CD4-positive, alpha-beta T cell (primary cell): ENCODE measurements around the gene TMEM108. TPM values are rescaled to one million over a fixed set of nuclear protein-coding genes. Genes with fewer than 3 reads are reported as not detected.

Source experiments
- ATAC-seq: fragments of 200-7000 bp; cut with Tn5 transposase; one replicate; pipeline ENCODE4 v1.10.0; 2022; ENCODE audit warnings: mild to moderate bottlenecking; ENCODE audit not compliant: poor library complexity
- CTCF ChIA-PET: fragments of 350-600 bp; sonication (Branson Sonifier 250); formaldehyde crosslinking; loops from one replicate; lab custom pipeline; 2021; ENCODE audit warnings: antibody characterized with exemption, inconsistent platforms; lab: Charles Lee
- POLR2A ChIA-PET: fragments of 350-600 bp; sonication (Branson Sonifier 250); formaldehyde crosslinking; loops from one replicate; lab custom pipeline; 2021; ENCODE audit warnings: antibody characterized with exemption, inconsistent platforms; lab: Charles Lee
- DNase-seq, 14 experiments: peaks; one replicate each; pipeline ENCODE4 v3.0.0-alpha.2; 2013 to 2020; ENCODE audit warnings: mixed read lengths in 2 of 14
- H3K27ac ChIP-seq, 2 donors: one replicate each; pipeline versions ENCODE4 v1.5.1 to v1.7.0; 2013; ENCODE audit warnings: low read length in 2 of 2, low read depth in 1 of 2, mild to moderate bottlenecking in 1 of 2
- H3K27me3 ChIP-seq, 2 experiments: 1 replicate in 1 of 2; 2 replicates in 1 of 2; pipeline versions ENCODE4 v1.6.1 to v1.7.0; 2013; ENCODE audit warnings: low read length in 2 of 2, control low read depth in 1 of 2, mild to moderate bottlenecking in 1 of 2, moderate library complexity in 1 of 2; ENCODE audit not compliant: insufficient read depth in 2 of 2, control insufficient read depth in 1 of 2
- H3K36me3 ChIP-seq: one replicate; pipeline ENCODE4 v1.6.1; 2013; ENCODE audit warnings: low read length, control low read depth; ENCODE audit not compliant: insufficient read depth
- H3K4me1 ChIP-seq: one replicate; pipeline ENCODE4 v1.6.1; 2013; ENCODE audit warnings: low read length, control low read depth; ENCODE audit not compliant: insufficient read depth
- H3K4me3 ChIP-seq: one replicate; pipeline ENCODE4 v1.5.1; 2013; ENCODE audit warnings: mild to moderate bottlenecking, low read length, moderate library complexity
- H3K9me3 ChIP-seq, 2 experiments: 1 replicate in 1 of 2; 2 replicates in 1 of 2; pipeline versions ENCODE4 v1.6.1 to v1.7.0; 2013; ENCODE audit warnings: low read length in 2 of 2, mild to moderate bottlenecking in 2 of 2, control low read depth in 1 of 2, moderate library complexity in 1 of 2; ENCODE audit not compliant: control insufficient read depth in 1 of 2, insufficient read depth in 1 of 2
- H3K27ac Mint-ChIP-seq: one replicate; pipeline ENCODE4 v1.8.0; 2020; ENCODE audit warnings: mixed read lengths
- H3K27me3 Mint-ChIP-seq: one replicate; pipeline ENCODE4 v1.8.0; 2021; ENCODE audit warnings: mixed read lengths
- H3K36me3 Mint-ChIP-seq: one replicate; pipeline ENCODE4 v1.8.0; 2021; ENCODE audit warnings: low read depth, mixed read lengths
- H3K4me1 Mint-ChIP-seq: one replicate; pipeline ENCODE4 v1.8.0; 2021; ENCODE audit warnings: low read depth, mixed read lengths
- H3K4me3 Mint-ChIP-seq: one replicate; pipeline ENCODE4 v1.8.0; 2020; ENCODE audit warnings: mild to moderate bottlenecking, mixed read lengths
- H3K9me3 Mint-ChIP-seq: one replicate; pipeline ENCODE4 v1.8.0; 2020; ENCODE audit warnings: mixed read lengths
- CTCF ChIP-seq: fragments of 200-600 bp; IDR thresholded peaks from one replicate; pipeline ENCODE4 v1.8.0; 2022; ENCODE audit warnings: antibody characterized with exemption, mild to moderate bottlenecking
- intact Hi-C, 2 experiments: fragments of 100-400 bp; cut with DNase I in 1 of 2; cut with micrococcal nuclease in 1 of 2; formaldehyde crosslinking; loops; one replicate each; pipeline versions ENCODE4 v1.15.1 to v1.9.0; 2023 to 2025; cut with DNase I, micrococcal nuclease
- total RNA-seq, 174 experiments: library from RNA in 2 of 174; stranded (reverse) in 2 of 174; gene quantifications; one replicate each; pipeline ENCODE4 v1.2.3 and lab custom pipeline; 2021 to 2026

TMEM108 gene
- total RNA-seq, 2 experiments from 2014 or later = not detected

- ATAC-seq = no peak
- Mint-ChIP-seq H3K27me3 (peaks cover 4% of the 10 kb centered on the region), H3K9me3 (no peaks in the 10 kb centered on the region), H3K36me3 (no peaks in the 10 kb centered on the region), H3K4me1 (no peaks in the 10 kb centered on the region), H3K4me3 (no peak overlapping the region), H3K27ac (no peak overlapping the region)
- Histone ChIP-seq H3K36me3 (no peaks in the 10 kb centered on the region), H3K9me3 (no peaks in the 10 kb centered on the region), H3K27me3 (no peaks in the 10 kb centered on the region), H3K27ac (no peak overlapping the region), H3K4me1 (no peaks in the 10 kb centered on the region), H3K4me3 (no peak overlapping the region)
- intact Hi-C loops = no loop called here
- TF ChIP-seq CTCF = no peak
- POLR2A ChIA-PET = no interaction called here
- DNase-seq = no peak
- CTCF ChIA-PET = no interaction called here
These were observed 220.2 kb downstream of the TMEM108 start for GRCh38 chr3:133258358-133258757.

GRCh38 chr3:133259767-133260166, 221.6 kb downstream of the TMEM108 start:
- intact Hi-C loops = no loop called here
- POLR2A ChIA-PET = no interaction called here

DNA sequence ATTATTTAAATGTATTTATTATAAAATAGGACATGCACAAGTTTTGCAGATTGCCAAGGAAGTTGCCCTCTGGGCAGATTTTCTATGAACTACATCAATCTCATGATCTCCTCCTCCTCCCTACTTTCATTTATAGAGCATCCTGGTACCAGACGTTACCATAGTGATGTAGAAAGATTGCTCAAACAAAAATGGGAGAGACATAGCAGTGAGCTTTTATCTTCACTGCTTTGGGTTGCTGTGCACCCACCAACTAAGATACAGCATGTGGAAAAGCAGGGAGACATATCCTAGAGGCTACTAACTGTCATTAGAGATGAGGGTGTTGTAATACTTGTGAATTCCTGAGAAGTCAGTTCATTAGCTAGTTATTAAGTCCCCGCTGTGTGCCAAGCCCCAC, 224.1 kb downstream of the TMEM108 start:
- CTCF ChIA-PET = no interaction called here

More at GRCh38 chr3:133259767-133260166, 221.6 kb downstream of the TMEM108 start:
- H3K36me3 ChIP-seq = no peaks in the 10 kb centered on the region
- ATAC-seq = no peak
- H3K27ac ChIP-seq = no peak overlapping the region
- no peak for TF ChIP-seq CTCF
- Mint-ChIP-seq H3K27ac (no peak overlapping the region), H3K4me3 (no peak overlapping the region), H3K4me1 (no peaks in the 10 kb centered on the region), H3K27me3 (peaks cover 10% of the 10 kb centered on the region), H3K9me3 (no peaks in the 10 kb centered on the region), H3K36me3 (no peaks in the 10 kb centered on the region)
- H3K4me1 ChIP-seq = no peaks in the 10 kb centered on the region
- no peak overlapping the region for H3K4me3 ChIP-seq
- no peaks in the 10 kb centered on the region for H3K9me3 ChIP-seq
- no peaks in the 10 kb centered on the region for H3K27me3 ChIP-seq
- no peak for DNase-seq
- CTCF ChIA-PET = no interaction called here

More for the DNA sequence above, 224.1 kb downstream of the TMEM108 start:
- H3K27me3 Mint-ChIP-seq = peaks cover 27% of the 10 kb centered on the region
- no peak overlapping the region for H3K4me3 Mint-ChIP-seq
- H3K27me3 ChIP-seq = no peaks in the 10 kb centered on the region
- H3K9me3 Mint-ChIP-seq = no peaks in the 10 kb centered on the region
- H3K36me3 ChIP-seq = no peaks in the 10 kb centered on the region
- no peaks in the 10 kb centered on the region for H3K4me1 Mint-ChIP-seq
- intact Hi-C loops = no loop called here
- no peak overlapping the region for H3K27ac ChIP-seq
- POLR2A ChIA-PET = interaction anchor here (0.5 kb wide), 1 partner anchor 20 kb away, joined by 3 read pairs; no protein-coding TSS in a partner anchor
- H3K36me3 Mint-ChIP-seq = no peaks in the 10 kb centered on the region
- no peak for TF ChIP-seq CTCF
- no peak for DNase-seq
- no peak overlapping the region for H3K4me3 ChIP-seq
- H3K9me3 ChIP-seq = no peaks in the 10 kb centered on the region
- no peak overlapping the region for H3K27ac Mint-ChIP-seq
- no peaks in the 10 kb centered on the region for H3K4me1 ChIP-seq
- ATAC-seq = no peak
